Fibroblast of lung (primary cell): ENCODE results near the gene PPIG. TPM values are rescaled to one million over a fixed set of nuclear protein-coding genes. Genes with fewer than 3 reads are reported as not detected.

Experiments used
- DNase-seq, 2 donors: peaks; one replicate each; pipeline versions ENCODE4 v3.0.0 to v3.0.0-alpha.2; 2010; ENCODE audit warnings: low read depth in 2 of 2
- H2AFZ ChIP-seq: 2 replicates; pipeline ENCODE4 v1.5.1; 2012; ENCODE audit warnings: low read length, control low read depth, inconsistent platforms
- H3K27ac ChIP-seq: 2 replicates; pipeline ENCODE4 v1.5.1; 2011; ENCODE audit warnings: low read length, control low read depth; ENCODE audit not compliant: insufficient read depth
- H3K27me3 ChIP-seq: 2 replicates; pipeline ENCODE4 v1.5.1; 2011; ENCODE audit warnings: mild to moderate bottlenecking, low read length; ENCODE audit not compliant: control insufficient read depth, insufficient read depth
- H3K36me3 ChIP-seq: 2 replicates; pipeline ENCODE4 v1.5.1; 2011; ENCODE audit warnings: low read length; ENCODE audit not compliant: control insufficient read depth, insufficient read depth
- H3K4me1 ChIP-seq: 2 replicates; pipeline ENCODE4 v1.5.1; 2011; ENCODE audit warnings: low read length; ENCODE audit not compliant: control insufficient read depth, insufficient read depth; ENCODE audit errors: extremely low read depth
- H3K4me2 ChIP-seq: 2 replicates; pipeline ENCODE4 v1.5.1; 2011; ENCODE audit warnings: low read length, control low read depth; ENCODE audit not compliant: insufficient read depth; ENCODE audit errors: extremely low read depth
- H3K4me3 ChIP-seq, 4 experiments: fragments of 200-600 bp in 1 of 4; sonication (generic) in 1 of 4; replicated peaks in 1 of 4; 2 replicates each; pipeline ENCODE4 v1.5.1; 2011 to 2016; ENCODE audit warnings: low read length in 4 of 4, low read depth in 3 of 4, mild to moderate bottlenecking in 3 of 4, control low read depth in 2 of 4, inconsistent platforms in 1 of 4, mixed read lengths in 1 of 4; ENCODE audit not compliant: insufficient read depth in 1 of 4; ENCODE audit errors: control extremely low read depth in 1 of 4
- H3K79me2 ChIP-seq: 2 replicates; pipeline ENCODE4 v1.5.1; 2012; ENCODE audit warnings: mild to moderate bottlenecking, low read length, inconsistent platforms; ENCODE audit not compliant: control insufficient read depth, insufficient read depth
- H3K9ac ChIP-seq: 2 replicates; pipeline ENCODE4 v1.5.1; 2011; ENCODE audit warnings: mild to moderate bottlenecking, low read length, control low read depth; ENCODE audit not compliant: insufficient read depth
- H3K9me3 ChIP-seq: 2 replicates; pipeline ENCODE4 v1.5.1; 2012; ENCODE audit warnings: low read depth, low read length; ENCODE audit not compliant: control insufficient read depth, insufficient read depth
- H4K20me1 ChIP-seq: 2 replicates; pipeline ENCODE4 v1.5.1; 2011; ENCODE audit warnings: low read length; ENCODE audit not compliant: control insufficient read depth, insufficient read depth; ENCODE audit errors: extremely low read depth
- CTCF ChIP-seq, 2 donors: IDR thresholded peaks in 1 of 2; conservative IDR thresholded peaks in 1 of 2; 1 replicate in 1 of 2; 2 replicates in 1 of 2; pipeline ENCODE4 v1.5.1; 2011 to 2012; ENCODE audit warnings: low read length in 2 of 2, control low read depth in 1 of 2, inconsistent platforms in 1 of 2, low read depth in 1 of 2, mild to moderate bottlenecking in 1 of 2
- EZH2 ChIP-seq: IDR thresholded peaks from 2 replicates; pipeline ENCODE4 v1.5.1; 2012; ENCODE audit warnings: low read length, control low read depth, mild to moderate bottlenecking; ENCODE audit errors: missing control alignments
- polyA plus RNA-seq, 2 donors: library from polyadenylated mRNA; depleted of rRNA in 1 of 2; stranded (reverse) in 1 of 2; unstranded in 1 of 2; fragments of >200 nt; gene quantifications; 2 replicates each; pipeline ENCODE4 v1.2.1, GENCODE V29; 2011 to 2012; ENCODE audit warnings: missing spikeins in 1 of 2
- total RNA-seq: library from RNA; depleted of rRNA; stranded (reverse); fragments of >200 nt; gene quantifications from 2 replicates; pipeline ENCODE4 v1.2.1, GENCODE V29; 2014

Gene PPIG
- total and polyA plus RNA-seq, 2 donors (not counting 1 experiment from before 2014, with no cell fraction given), result 31.7 to 45.5 TPM

GRCh38 chr2:169661265-169661664, 77.1 kb downstream of the PPIG start:
- Histone ChIP-seq H3K4me3 (no peak overlapping the region), H3K27ac (no peak overlapping the region), H3K36me3 (no peaks in the 10 kb centered on the region), H3K79me2 (no peaks in the 10 kb centered on the region), H3K9me3 (no peaks in the 10 kb centered on the region), H3K4me1 (no peaks in the 10 kb centered on the region), H3K9ac (no peak overlapping the region), H2AFZ (no peak overlapping the region), H3K27me3 (peaks cover 2% of the 10 kb centered on the region), H3K4me2 (no peak overlapping the region), H4K20me1 (no peaks in the 10 kb centered on the region)
- DNase-seq, result no peak
- TF ChIP-seq CTCF (conservative IDR thresholded peaks at IDR 0.05 in 1 of 2, IDR thresholded peaks at IDR 0.05 in 1 of 2; ENCODE audit: low read depth in 1 of 2, low read length in 2 of 2) (no peak), EZH2 (no peak)

- no peak for DNase-seq
- Histone ChIP-seq H3K36me3 (no peaks in the 10 kb centered on the region), H3K4me1 (no peaks in the 10 kb centered on the region), H3K79me2 (no peaks in the 10 kb centered on the region), H3K9ac (no peak overlapping the region), H3K4me2 (no peak overlapping the region), H4K20me1 (no peaks in the 10 kb centered on the region), H3K4me3 (no peak overlapping the region), H2AFZ (no peak overlapping the region), H3K27me3 (peaks cover 2% of the 10 kb centered on the region), H3K9me3 (no peaks in the 10 kb centered on the region), H3K27ac (no peak overlapping the region)
- TF ChIP-seq EZH2, result no peak
- TF ChIP-seq CTCF (conservative IDR thresholded peaks at IDR 0.05 in 1 of 2, IDR thresholded peaks at IDR 0.05 in 1 of 2; ENCODE audit: low read depth in 1 of 2, low read length in 2 of 2), result no peak
These were observed 78.6 kb downstream of the PPIG start for GRCh38 chr2:169662744-169663143.

GRCh38 chr2:169663247-169663646, 79.1 kb downstream of the PPIG start:
- H4K20me1 ChIP-seq, result no peaks in the 10 kb centered on the region
- no peak overlapping the region for H3K27ac ChIP-seq
- H3K4me3 ChIP-seq, result no peak overlapping the region
- no peak overlapping the region for H2AFZ ChIP-seq
- no peaks in the 10 kb centered on the region for H3K9me3 ChIP-seq
- no peaks in the 10 kb centered on the region for H3K36me3 ChIP-seq
- DNase-seq, result no peak
- no peak overlapping the region for H3K4me2 ChIP-seq
- H3K27me3 ChIP-seq, result peaks cover 2% of the 10 kb centered on the region
- no peak overlapping the region for H3K9ac ChIP-seq
- TF ChIP-seq EZH2 (no peak), CTCF (conservative IDR thresholded peaks at IDR 0.05 in 1 of 2, IDR thresholded peaks at IDR 0.05 in 1 of 2; ENCODE audit: low read depth in 1 of 2, low read length in 2 of 2) (no peak)
- no peaks in the 10 kb centered on the region for H3K4me1 ChIP-seq
- H3K79me2 ChIP-seq, result no peaks in the 10 kb centered on the region
